Spleen (tissue), 7 donors: ENCODE results near the gene KIF25.

Source experiments
- CTCF ChIP-seq, 11 experiments: fragments of 200-600 bp in 7 of 11; fragments of 450-650 bp in 4 of 11; sonication (generic) in 4 of 11; IDR thresholded peaks in 8 of 11; conservative IDR thresholded peaks in 3 of 11; 1 replicate in 7 of 11; 2 replicates in 4 of 11; pipeline versions ENCODE4 v1.4.0 to v1.8.0; 2016 to 2021; ENCODE audit warnings: antibody characterized with exemption in 11 of 11, inconsistent platforms in 4 of 11, mild to moderate bottlenecking in 1 of 11
- POLR2A ChIP-seq, 3 donors: fragments of 450-650 bp; IDR thresholded peaks; one replicate each; pipeline ENCODE4 v1.5.1; 2017; ENCODE audit warnings: antibody characterized with exemption in 3 of 3, mild to moderate bottlenecking in 1 of 3
- POLR2AphosphoS5 ChIP-seq, 3 donors: sonication (generic); formaldehyde crosslinking; IDR thresholded peaks; one replicate each; pipeline ENCODE4 v1.5.1; 2017; ENCODE audit warnings: antibody characterized with exemption in 3 of 3
- donor health status: DM: no; HTN: no; CAD: no; lungs with moderate emphysema.
- donor health status: DM: no; HTN: no; CAD: no.
- donor health status: DM: no; HTN: no; CAD: no.

GRCh38 chr6:168015482-168016175 is 18.2 kb downstream of the KIF25 start:
- no peak for TF ChIP-seq CTCF (IDR thresholded peaks at IDR 0.05 in 8 of 11, conservative IDR thresholded peaks at IDR 0.05 in 3 of 11)
- TF ChIP-seq POLR2AphosphoS5 (IDR thresholded peaks at IDR 0.05) = no peak
- TF ChIP-seq POLR2A (IDR thresholded peaks at IDR 0.05) = no peak
